ENCODE measurements around the gene CXXC4.

Gene CXXC4

GRCh38 chr4:104494822-104495559 lies at the start of gene CXXC4:
Gene CXXC4 (minus strand): TSS chr4:104494894. CDS start chr4:104491802, 3,092 bp downstream.
- TF ChIP-seq ZFX (IDR thresholded peaks at IDR 0.05; ENCODE audit: borderline replicate concordance) = no peak
- TF ChIP-seq CTCF (IDR thresholded peaks at IDR 0.05) = no peak
- H3K27ac ChIP-seq = peak within 1 kb of the TSS; percentile 86

- no peak for TF ChIP-seq ZFX (IDR thresholded peaks at IDR 0.05; ENCODE audit: borderline replicate concordance)
- TF ChIP-seq CTCF (IDR thresholded peaks at IDR 0.05) = no peak
- no peak overlapping the region for H3K27ac ChIP-seq
Measured at GRCh38 chr4:104533156-104533555, 38.5 kb upstream of the CXXC4 start.

- no peak overlapping the region for H3K27ac ChIP-seq
- TF ChIP-seq ZFX (IDR thresholded peaks at IDR 0.05; ENCODE audit: borderline replicate concordance) (no peak), CTCF (IDR thresholded peaks at IDR 0.05) (no peak)
Measured at GRCh38 chr4:104532677-104533076, 38.0 kb upstream of the CXXC4 start.

GRCh38 chr4:104531390-104531789 lies 36.7 kb upstream of the CXXC4 start:
- no peak overlapping the region for H3K27ac ChIP-seq
- TF ChIP-seq CTCF (IDR thresholded peaks at IDR 0.05) = no peak
- no peak for TF ChIP-seq ZFX (IDR thresholded peaks at IDR 0.05; ENCODE audit: borderline replicate concordance)

GRCh38 chr4:104530426-104530825 lies 35.7 kb upstream of the CXXC4 start:
- H3K27ac ChIP-seq = no peak overlapping the region
- TF ChIP-seq ZFX (IDR thresholded peaks at IDR 0.05; ENCODE audit: borderline replicate concordance) = no peak
- TF ChIP-seq CTCF (IDR thresholded peaks at IDR 0.05) = no peak

GRCh38 chr4:104524591-104524990 lies 29.9 kb upstream of the CXXC4 start:
- TF ChIP-seq CTCF (IDR thresholded peaks at IDR 0.05) = no peak
- no peak for TF ChIP-seq ZFX (IDR thresholded peaks at IDR 0.05; ENCODE audit: borderline replicate concordance)
- no peak overlapping the region for H3K27ac ChIP-seq

- no peak overlapping the region for H3K27ac ChIP-seq
- TF ChIP-seq ZFX (IDR thresholded peaks at IDR 0.05; ENCODE audit: borderline replicate concordance) = no peak
Measured at GRCh38 chr4:104524026-104524425, 29.3 kb upstream of the CXXC4 start.

GRCh38 chr4:104519588-104519987 lies 24.9 kb upstream of the CXXC4 start:
- H3K27ac ChIP-seq = no peak overlapping the region
- no peak for TF ChIP-seq ZFX (IDR thresholded peaks at IDR 0.05; ENCODE audit: borderline replicate concordance)
- TF ChIP-seq CTCF (IDR thresholded peaks at IDR 0.05) = no peak
